Inferior parietal cortex (tissue), 1 donor: Measurements from ENCODE around the gene TRMT44.
"Not testable (repeated sequence)": the region's sequence is repeated elsewhere in the genome, so short reads cannot be mapped to it uniquely, and the experiment has no call there.

ENCODE experiments used
- DNase-seq: peaks from one replicate; pipeline ENCODE4 v3.0.0-alpha.2; 2016; ENCODE audit errors: extremely low spot score

Gene TRMT44

DNA sequence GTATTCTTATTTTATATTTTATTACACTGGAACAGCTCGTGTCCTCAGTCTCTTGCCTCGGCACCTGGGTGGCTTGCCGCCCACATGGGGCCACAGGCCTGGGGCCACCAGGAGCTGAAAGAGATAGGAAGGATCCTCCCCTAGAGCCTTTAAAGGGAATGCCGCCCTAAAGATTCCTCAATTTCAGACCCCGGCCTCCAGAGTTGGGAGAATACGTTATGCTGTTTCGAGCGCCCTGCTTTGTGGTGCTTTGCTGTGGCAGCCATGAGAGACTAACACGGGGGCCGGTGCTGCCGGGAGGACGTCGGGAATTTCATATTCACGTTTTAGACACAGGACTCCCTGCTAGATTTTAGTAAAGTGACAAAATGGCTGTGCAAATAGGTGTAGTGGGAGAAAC is 33.3 kb upstream of the TRMT44 start:
- no peak for DNase-seq

DNA sequence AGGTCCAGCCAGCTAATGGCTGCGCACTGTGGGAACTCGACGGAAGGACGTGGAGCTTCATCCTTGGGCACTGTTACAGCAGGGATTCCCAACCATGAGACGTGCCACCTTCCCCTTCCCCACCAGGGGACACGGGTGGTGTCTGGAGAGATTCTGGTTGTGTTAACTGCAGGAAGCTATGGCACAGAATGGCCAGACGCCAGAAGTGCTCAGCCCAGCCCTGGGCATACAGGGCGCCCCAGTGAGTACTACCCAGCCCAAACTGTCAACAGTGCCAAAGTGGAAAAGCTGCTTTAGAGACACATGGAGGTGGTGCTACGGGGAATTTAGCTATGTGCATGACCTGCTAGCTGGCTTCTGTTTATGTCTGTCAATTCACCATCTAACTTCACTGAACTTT is 32.8 kb upstream of the TRMT44 start:
- DNase-seq, result no peak

DNA sequence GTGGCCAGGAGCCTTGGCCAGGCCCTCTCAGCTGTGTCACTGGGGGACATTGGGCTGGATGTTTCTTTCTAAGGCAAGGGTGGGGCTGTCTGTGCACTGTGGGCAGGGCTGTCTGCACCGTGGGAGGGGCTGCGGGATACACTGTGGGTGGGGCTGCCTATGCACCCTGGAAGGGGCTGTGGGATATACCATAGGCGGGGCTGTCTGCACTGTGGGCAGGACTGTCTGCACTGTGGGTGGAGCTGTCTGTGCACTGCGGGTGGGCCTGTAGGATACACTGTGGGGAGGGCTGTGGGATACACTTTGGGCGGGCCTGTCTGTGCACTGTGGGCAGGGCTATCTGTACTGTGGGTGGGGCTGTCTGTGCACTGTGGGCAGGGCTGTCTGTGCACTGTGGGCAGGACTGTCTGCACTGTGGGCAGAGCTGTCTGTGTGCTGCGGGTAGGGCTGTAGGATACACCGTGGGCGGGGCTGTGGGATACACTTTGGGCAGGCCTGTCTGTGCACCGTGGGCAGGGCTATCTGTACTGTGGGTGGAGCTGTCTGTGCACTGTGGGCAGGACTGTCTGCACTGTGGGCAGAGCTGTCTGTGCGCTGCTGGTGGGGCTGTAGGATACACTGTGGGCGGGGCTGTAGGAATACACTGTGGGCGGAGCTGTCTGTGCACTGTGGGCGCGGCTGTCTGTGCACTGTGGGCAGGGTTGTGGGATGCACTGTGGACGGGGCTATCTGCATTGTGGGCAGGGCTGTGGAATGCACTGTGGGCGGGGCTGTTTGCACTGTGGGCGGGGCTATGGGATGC is 31.1 kb upstream of the TRMT44 start:
- no peak for DNase-seq

DNA sequence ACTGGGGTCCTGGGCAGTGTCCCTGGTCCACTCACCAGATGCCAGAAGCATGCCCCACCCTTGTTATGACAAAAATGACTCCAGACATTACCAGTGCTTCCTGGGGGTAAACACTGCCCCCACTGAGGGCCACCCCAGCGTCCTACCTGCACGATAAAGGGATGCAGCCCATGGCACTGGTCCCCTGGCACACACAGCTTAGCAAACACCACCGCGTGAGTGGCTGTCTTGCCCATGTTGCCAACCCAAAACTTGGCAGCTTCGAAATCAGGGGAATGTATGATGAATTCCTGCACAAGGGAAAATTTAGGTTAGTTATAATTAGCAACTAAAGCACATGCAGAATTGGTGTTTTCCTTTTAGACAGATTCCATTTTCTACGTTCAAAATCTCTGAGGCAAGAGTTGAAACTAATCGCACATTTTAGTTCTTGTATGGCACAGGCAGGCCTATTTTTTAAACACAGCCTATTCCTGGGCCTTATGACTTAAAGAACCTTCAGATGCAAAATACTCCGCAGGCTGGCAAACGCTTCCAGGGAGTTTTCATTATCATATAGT is 30.4 kb upstream of the TRMT44 start:
- DNase-seq, result peak; percentile 53

DNA sequence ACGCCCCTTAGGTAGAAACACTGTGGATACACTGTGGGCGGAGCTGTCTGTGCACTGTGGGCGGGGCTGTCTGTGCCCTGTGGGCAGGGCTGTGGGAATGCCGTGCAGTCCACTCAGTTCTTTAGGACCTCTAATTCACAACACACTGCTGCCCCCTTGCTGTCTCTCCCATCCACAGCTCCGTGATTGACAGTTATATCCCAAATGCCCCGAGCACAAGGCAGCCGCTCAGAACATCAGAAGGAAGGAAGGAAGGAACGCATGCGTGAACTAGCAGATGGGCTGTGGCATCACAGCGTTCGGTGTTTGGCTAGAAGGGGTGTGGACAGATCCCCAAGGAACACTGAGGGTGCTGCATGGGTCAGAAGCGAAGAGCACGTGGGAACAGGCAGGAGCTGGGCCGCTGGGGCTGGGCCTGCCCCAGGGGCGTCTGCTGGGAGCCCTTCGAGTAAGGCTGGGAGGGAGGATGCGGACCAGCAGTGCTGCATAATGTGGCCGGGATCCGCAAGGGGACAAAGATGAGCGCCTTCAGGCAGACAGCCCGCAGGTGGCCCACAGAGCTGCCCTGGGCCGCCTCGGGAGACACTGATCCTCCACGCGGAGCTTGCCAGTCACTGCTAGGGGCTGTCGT is 29.8 kb upstream of the TRMT44 start:
- peak; percentile 20 for DNase-seq

DNA sequence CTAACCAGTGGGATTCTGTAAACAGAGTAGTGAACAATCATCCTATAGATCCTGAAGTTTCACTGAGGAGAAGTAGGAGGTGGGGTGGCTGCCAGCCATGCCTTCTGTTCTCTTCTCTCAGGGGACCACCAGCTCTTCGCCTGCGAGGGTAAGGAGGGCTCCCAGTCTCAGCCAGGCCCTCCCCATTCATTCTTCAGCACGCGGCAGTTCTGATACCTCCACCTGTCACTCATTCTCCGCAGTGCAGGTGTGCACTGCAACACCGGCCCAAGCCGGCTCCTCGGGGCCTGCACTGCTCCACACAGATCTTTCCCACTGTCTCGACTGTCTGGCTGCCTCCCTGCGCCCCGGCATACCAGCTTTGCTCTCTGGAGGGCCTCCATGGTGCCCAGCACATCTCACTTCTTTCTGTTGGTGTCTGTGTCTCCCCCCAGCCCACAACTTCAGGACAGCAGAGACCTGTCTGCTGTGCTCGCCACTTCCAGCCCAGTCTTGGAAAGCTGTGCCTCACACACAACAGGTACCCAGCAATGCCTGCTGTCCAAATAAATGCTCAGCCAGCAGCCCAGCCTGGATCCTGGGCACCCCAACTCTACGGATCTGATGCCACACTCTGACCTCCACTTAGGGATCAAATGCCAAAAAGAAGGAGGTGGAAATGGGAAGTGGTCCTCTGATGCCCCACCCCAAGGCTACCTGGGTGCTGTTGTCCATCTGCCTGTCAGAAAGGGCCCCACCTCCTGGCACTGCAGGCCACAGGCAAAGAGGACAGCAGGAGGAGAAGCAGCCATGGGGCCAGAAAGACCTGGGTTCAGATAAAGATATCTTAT is 29.0 kb upstream of the TRMT44 start:
- DNase-seq, result no peak

DNA sequence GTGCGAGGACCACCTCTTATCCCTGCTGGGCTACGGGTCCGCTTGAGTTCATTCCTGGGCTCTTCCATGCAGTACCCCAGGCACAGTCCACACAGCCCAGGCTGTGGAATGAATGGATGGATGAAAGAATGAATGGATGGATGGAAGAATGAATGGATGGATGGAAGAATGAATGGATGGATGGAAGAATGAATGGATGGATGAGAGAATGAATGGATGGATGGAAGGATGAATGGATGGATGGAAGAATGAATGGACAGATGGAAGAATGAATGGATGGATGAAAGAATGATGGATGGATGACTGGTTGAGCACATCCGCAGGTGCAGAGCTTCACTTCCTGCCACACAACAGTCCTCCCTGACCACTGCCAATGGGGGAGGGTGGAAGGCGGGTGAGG is 28.3 kb upstream of the TRMT44 start:
- DNase-seq, result no peak

DNA sequence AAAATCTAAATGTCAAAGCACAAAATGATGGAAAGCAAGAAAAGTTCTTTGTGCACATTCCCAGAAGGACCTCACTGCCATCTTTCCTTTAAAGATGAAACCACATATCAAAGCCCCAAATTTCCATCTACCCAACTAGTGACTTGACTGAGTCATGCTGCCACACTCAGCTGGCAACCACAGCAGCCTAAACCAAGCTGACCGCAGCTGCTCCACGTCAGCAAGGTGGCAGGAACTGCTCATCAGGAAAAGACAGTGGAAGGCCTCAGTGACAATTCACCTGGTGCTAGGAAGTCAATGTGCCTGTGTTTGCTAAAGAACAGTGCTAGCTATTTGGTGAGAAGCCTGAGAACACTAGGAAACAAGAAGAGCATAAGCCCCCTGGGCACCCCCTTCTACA is 26.2 kb upstream of the TRMT44 start:
- no peak for DNase-seq

DNA sequence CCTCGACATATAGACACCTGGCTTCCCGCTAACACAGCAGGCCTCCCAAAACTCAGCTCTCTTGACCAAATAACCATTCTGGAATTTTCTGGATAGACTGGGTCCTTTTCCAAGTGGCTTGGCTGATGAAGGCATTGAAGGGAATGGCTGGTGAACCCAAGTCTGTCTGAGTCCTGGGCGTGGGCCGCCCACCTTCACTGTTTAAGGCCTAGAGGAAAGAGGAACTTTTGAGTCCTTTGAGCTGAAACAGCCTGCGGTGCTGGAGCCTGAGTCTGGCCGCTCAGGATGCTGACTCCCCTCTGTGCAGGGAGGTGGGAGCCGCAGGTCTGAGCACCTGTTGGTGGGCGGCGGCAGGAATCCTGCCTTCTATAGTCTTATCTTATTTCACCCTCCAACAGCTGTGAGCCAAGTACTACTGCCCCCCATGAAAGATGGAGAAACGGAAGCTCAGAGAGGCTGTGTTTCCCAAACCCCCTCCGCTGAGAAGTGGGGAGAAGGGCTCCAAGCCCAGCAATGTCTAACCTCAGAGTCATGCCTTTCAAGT is 23.4 kb upstream of the TRMT44 start:
- no peak for DNase-seq

DNA sequence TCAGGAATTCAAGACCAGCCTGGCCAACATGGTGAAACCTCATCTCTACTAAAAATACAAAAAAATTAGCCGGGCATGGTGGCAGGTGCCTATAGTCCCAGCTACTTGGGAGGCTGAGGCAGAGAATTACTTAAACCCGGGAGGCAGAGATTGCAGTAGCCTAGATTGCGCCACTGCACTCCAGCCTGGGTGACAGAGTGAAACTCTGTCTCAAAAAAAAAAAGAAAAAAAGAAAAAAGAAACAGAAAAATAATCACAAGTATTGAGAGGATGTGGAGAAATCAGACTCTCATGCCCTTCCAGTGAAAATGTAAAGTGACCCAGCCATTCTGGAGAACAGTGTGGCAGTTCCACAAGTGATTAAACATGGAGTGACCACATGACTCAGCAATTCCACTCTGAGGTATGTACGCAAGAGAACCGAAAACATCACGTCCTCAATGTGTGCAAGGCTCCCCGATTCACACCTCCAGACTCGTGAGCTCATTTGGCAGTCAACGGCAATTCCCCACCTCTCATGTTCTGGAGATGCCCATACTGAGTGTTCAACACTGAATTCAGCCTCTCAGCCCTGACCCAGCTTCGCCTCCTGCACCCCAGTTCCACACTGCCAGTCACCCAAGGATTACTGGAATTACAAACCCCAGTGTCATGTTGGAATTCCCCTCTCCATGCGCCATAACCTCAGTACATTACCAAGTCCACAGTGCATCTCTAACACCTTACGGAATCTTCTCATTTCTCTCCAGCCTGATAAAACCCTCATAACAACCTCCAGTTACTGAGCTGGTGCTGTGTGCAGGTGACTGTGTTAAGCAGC is 21.1 kb upstream of the TRMT44 start:
- DNase-seq, result no peak

DNA sequence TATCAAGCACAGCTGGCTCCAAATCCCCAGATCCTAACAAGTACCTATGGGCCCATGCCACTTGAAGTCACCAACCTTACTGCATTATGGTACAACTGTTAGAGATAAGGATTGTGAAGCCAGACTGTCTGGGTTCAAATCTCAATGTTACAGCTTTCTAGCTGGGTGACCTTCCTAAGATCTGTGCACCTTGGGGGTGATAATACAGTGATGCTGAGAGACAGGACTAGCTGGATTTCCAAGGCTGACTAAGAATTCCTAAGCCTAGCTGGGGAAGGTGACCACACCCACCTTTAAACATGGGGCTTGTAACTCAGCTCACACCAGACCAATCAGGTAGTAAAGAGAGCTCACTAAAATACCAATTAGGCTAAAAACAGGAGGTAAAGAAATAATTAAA is 20.4 kb upstream of the TRMT44 start:
- DNase-seq, result not testable (repeated sequence)

DNA sequence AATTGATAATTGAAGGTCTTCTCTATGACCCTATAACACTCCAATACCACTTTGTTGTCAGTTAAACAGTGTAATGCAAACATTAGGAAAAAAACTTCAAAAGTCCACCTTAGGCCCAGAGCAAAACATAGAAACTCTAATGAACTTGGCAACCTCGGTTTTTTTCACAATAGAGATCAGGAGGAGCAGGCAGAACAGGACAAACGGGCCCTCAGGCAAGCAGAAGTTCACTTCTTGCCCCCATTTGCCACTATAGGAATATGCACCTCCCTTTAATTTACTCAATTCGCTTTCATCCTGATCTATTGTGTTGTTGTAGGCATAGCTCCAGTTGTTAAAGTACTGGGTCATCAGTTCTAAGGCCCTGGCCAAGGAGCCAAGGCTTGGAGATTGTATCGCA is 18.2 kb upstream of the TRMT44 start:
- DNase-seq, result no peak

DNA sequence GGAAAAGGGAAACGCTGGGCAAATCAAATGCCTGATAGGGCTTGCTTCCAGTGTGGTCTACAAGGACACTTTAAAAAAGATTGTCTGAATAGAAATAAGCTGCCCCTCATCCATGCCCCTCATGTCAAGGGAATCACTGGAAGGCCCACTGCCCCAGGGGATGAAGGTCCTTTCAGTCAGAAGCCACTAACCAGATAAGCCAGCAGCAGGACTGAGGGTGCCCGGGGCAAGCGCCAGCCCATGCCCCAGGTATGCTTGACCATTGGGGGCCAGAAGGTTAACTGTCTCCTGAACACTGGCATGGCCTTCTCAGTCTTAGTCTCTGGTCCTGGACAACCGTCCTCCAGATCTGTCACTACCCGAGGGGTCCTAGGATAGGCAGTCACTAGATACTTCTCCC is 17.8 kb upstream of the TRMT44 start:
- no peak for DNase-seq

DNA sequence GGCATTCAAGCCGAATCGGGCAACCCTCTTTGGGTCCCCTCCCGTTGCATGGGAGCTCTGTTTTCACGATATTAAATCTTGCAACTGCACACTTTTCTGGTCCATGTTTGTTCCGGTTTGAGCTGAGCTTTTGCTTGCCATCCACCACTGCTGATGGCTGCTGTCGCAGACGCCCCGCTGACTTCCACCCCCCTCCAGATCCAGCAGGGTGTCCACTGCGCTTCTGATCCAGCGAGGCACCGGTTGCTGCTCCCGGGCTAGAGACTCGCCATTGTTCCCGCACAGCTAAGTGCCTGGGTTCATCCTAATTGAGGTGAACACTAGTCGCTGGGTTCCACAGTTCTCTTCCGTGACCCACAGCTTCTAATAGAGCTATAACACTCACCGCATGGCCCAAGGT is 13.3 kb upstream of the TRMT44 start:
- no peak for DNase-seq

DNA sequence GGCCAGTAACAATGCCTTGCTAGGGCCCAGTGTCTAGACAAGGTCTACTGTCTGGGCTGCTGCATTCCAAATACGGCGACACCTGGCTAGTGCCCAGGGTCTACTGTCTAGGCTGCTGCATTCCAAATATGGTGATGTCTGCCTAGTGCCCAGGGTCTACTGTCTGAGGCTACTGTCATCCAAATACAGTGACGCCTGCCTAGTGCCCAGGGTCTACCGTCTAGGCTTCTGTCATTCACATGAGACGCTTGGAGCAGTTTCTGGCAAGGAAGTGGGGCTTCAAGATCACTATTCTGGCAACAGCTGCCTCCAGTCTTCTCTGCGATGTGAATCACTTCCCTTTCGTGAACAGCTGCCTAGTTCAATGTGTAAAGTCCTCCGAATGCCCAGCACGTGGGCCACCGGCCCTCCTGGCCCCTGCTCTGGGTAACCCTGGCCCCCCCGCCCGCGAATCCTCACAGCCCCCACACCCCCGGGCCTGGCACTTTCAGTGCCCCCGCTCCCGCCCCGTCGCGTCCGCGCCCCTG is 12.8 kb upstream of the TRMT44 start:
- DNase-seq, result peak; percentile 13

DNA sequence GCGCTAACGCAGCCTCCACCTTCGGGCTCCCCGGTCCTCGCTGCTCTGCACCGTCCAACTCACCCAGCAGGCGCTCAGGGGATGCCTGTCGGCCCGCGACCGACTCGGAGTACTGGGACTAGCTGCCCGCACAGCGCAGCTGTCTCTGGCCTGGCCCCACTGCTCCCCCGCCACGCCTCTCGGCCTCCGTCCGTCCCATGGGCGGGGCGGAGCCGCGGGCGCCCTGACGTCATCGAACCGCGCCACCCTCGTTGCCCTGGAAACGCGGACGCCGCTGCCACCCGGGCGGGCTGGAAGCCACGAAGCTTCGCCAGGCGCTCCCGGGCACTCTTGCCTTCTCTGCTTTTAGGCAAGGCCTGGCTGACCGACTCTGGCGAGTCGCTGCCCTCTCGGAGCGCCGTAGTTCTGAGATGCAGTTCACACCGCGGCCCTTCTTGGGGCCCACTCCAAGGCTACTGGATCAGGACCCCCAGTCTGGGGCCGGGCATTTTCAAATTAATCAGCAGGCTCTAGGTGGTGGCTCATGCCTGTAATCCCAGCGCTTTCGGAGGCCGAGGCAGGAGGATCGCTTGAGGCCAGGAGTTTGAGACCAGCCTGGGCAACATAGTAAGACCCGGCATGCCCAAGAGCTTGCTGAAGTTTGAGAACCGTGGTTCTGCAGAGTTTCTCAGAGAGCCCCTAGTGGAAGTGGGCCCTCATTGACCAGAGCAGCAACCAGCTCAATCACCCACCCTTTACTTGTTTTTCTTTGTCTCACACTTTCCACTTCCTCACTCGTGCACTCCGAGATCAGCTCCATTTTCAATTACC is 12.1 kb upstream of the TRMT44 start:
- DNase-seq, result peak; percentile 93

DNA sequence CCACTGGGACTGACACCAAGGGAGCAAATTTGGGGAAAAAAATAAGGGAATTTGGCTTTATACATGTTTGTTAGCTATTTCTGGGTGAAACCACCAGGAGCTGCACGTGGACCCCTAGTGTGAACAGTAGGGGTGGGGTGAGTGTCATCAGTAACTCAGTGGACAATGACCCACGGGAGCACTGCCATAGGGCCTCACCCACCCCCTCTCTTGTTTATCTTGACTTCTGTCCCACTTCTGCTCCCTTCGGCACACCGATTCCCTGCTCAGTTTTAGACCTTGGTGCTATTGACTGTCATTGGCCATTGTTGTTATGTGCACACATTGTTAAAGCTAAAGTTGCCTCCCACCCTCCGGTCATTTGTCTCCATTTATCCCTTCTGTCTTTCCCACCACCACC is 9.0 kb upstream of the TRMT44 start:
- DNase-seq, result no peak

DNA sequence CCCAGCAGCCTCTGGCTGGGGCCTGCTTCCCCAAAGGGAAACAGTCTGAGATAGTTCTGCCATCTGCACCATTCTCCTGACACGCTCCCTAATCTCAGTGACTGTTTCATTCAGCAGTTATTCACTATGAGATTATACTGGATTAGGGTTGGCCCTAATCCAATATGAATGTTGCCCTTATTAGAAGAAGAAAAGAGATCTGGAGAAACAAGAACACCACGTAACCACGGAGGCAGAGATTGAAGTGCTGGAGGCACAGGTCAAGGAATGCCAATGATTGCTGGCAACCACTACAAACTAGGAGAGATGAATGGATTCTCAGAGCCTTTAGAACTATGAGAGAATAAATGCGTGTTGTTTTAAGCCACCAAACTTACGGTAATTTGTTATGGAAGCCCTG is 7.4 kb upstream of the TRMT44 start:
- DNase-seq, result no peak

DNA sequence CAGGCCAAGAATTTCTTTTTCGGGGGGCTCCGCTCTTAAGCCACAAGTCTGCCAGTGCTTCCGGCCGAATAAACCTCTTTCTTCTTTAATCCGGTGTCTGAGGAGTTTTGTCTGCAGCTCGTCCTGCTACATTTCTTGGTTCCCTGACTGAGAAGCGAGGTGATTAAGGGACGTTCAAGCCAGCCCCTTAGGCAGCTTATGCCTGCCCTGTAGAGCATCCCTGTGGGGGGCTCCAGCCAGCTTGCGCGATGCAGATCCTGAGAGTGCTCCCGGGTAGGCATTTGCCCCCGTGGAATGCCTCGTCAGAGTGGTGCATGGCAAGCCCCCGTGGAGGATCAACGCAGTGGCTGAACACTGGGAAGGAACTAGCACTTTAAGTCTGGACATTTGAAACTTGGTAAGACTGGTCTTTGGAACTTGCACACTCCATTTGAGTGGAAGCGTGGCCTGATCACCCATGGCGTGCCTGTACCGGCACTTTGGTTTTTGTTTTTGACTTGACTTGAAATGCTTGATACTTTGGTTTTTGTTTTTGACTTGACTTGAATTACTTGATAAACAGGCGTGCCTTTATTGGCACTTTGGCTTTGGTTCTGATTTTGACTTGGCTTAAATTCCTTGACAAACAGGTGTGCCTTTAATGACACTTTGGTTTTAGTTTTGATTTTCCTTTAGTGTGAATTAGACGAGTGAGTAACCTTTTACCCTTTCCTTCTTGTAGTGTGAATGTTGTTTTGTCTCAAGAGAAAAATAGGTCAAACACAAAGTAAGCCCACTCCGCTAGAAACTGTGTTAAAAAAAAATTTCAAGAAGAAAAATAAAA is 6.1 kb upstream of the TRMT44 start:
- no peak for DNase-seq
